GM12878 (cell line): ENCODE measurements around the gene NGB. TPM values are rescaled to one million over a fixed set of nuclear protein-coding genes. Genes with fewer than 3 reads are reported as not detected.

Experiments
- FOS ChIP-seq: IDR thresholded peaks from 3 replicates; pipeline ENCODE4 v1.6.1; 2011; ENCODE audit warnings: borderline replicate concordance; ENCODE audit not compliant: insufficient read length; ENCODE audit errors: extremely low read depth
- JUNB ChIP-seq: IDR thresholded peaks from 2 replicates; pipeline ENCODE4 v1.6.1; 2016; ENCODE audit warnings: antibody characterized with exemption, mild to moderate bottlenecking
- KAT2A ChIP-seq: conservative IDR thresholded peaks from 2 replicates; pipeline ENCODE4 v1.6.1; 2011; ENCODE audit warnings: low read depth, low read length; ENCODE audit not compliant: control insufficient read depth
- MYB ChIP-seq: fragments of 150-350 bp; IDR thresholded peaks from 2 replicates; pipeline ENCODE4 v1.6.1; 2014; ENCODE audit warnings: mild to moderate bottlenecking, low read depth, low read length, borderline replicate concordance
- NFYA ChIP-seq: IDR thresholded peaks from 2 replicates; pipeline ENCODE4 v1.6.1; 2011; ENCODE audit warnings: low read depth, mild to moderate bottlenecking, low read length, improper control_type of control experiment, borderline replicate concordance
- PAX5 ChIP-seq: IDR thresholded peaks from 2 replicates; pipeline ENCODE4 v1.6.1; 2011; ENCODE audit warnings: low read depth, low read length, borderline replicate concordance
- POLR2AphosphoS5 ChIP-seq: IDR thresholded peaks from 2 replicates; pipeline ENCODE4 v1.6.1; 2011; ENCODE audit warnings: mild to moderate bottlenecking, low read length, inconsistent platforms
- ZBTB4 ChIP-seq: fragments of 450-650 bp; formaldehyde crosslinking; IDR thresholded peaks from 2 replicates; pipeline ENCODE4 v1.4.0; 2022; ENCODE audit warnings: mild to moderate bottlenecking, moderate library complexity
- ZNF217 ChIP-seq: fragments of 450-650 bp; IDR thresholded peaks from 2 replicates; pipeline ENCODE4 v1.6.1; 2017; ENCODE audit warnings: antibody characterized with exemption, mild to moderate bottlenecking
- polyA plus RNA-seq, 11 experiments: library from polyadenylated mRNA; depleted of rRNA in 4 of 11; unstranded in 6 of 11; stranded (reverse) in 5 of 11; fragments of >200 nt; fragmentation: Nextera tagmentation in 4 of 11; fragmentation: Illumina TruSeq in 1 of 11; extraction: Ambion mirVana in 4 of 11; extraction: Trizol in 1 of 11; gene quantifications; 1 replicate in 1 of 11; 2 replicates in 10 of 11; pipeline versions ENCODE4 v1.2.1 to v1.2.3, GENCODE V29; 2011 to 2016; ENCODE audit warnings: inconsistent platforms in 2 of 11, missing spikeins in 2 of 11, low read depth in 1 of 11
- total RNA-seq, 4 experiments: library from RNA; depleted of rRNA in 3 of 4; stranded (reverse); fragments of >200 nt in 3 of 4; fragmentation: Illumina TruSeq in 1 of 4; extraction: Trizol in 1 of 4; gene quantifications; 2 replicates each; pipeline versions ENCODE4 v1.2.1 to v1.2.3, GENCODE V29; 2013 to 2021
- TF ChIP-seq, protein P1 (sequence below): fragments of 450-650 bp; IDR thresholded peaks from 2 replicates; pipeline ENCODE4 v1.6.1; 2017; ENCODE audit warnings: mild to moderate bottlenecking, moderate library complexity
- TF ChIP-seq, protein P2 (sequence below): fragments of 450-650 bp; IDR thresholded peaks from 2 replicates; pipeline ENCODE4 v1.6.1; 2017; ENCODE audit warnings: mild to moderate bottlenecking, moderate library complexity
- TF ChIP-seq, protein P3 (sequence below), 3 experiments: IDR thresholded peaks in 2 of 3; conservative IDR thresholded peaks in 1 of 3; 2 replicates each; pipeline ENCODE4 v1.5.1; 2011; ENCODE audit warnings: low read depth in 3 of 3, low read length in 3 of 3, mild to moderate bottlenecking in 3 of 3, control low read depth in 2 of 3, moderate library complexity in 2 of 3, inconsistent platforms in 1 of 3, mixed read lengths in 1 of 3; ENCODE audit not compliant: control insufficient read depth in 2 of 3, insufficient read depth in 1 of 3; ENCODE audit errors: extremely low read depth in 1 of 3
- TF ChIP-seq, protein P4 (sequence below): fragments of 150-350 bp; IDR thresholded peaks from 2 replicates; pipeline ENCODE4 v1.6.1; 2014; ENCODE audit warnings: mild to moderate bottlenecking, low read depth, low read length

Gene NGB
- total and polyA plus RNA-seq, 10 of the 15 experiments (the other 5 are each of a cell fraction or from before 2014, with no cell fraction given): 0.19 TPM; not detected in 9

DNA sequence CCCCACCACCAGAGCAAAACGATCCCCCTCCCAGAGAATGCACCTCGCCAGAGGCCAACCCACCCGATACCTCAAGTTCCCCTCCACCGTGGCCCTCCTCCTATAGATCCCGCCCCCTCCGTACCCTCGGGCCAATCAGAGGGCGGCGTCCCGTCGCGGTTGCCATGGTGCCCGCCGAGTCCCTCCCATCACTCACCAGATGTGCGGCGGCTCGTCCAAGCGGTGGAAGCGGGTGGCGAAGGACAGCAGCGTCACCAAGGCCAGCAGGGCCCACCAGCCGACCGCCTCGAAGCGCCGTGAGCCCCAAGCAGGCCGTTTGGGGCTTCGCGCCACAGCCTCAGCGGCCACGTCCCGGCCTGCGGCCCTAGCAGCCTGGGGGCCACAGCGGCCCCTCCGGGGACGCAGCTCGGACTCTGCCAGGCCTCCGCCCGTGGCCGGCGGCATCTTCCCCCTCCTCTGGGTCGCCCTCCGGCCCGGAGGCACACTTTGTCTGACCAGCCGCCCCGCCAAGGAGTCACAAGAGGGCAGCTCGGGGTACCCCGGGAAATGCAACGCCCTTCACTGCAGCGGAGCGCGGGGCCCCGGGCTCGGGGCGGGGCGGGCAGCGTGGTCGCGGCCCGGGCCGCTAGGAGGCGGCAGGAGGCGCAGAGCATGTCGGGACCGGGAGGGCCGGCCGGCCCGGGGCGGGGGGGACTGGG is 49.4 kb upstream of the NGB start, which contains the start of gene POMT2 (continued):
- TF ChIP-seq, protein P1, sequence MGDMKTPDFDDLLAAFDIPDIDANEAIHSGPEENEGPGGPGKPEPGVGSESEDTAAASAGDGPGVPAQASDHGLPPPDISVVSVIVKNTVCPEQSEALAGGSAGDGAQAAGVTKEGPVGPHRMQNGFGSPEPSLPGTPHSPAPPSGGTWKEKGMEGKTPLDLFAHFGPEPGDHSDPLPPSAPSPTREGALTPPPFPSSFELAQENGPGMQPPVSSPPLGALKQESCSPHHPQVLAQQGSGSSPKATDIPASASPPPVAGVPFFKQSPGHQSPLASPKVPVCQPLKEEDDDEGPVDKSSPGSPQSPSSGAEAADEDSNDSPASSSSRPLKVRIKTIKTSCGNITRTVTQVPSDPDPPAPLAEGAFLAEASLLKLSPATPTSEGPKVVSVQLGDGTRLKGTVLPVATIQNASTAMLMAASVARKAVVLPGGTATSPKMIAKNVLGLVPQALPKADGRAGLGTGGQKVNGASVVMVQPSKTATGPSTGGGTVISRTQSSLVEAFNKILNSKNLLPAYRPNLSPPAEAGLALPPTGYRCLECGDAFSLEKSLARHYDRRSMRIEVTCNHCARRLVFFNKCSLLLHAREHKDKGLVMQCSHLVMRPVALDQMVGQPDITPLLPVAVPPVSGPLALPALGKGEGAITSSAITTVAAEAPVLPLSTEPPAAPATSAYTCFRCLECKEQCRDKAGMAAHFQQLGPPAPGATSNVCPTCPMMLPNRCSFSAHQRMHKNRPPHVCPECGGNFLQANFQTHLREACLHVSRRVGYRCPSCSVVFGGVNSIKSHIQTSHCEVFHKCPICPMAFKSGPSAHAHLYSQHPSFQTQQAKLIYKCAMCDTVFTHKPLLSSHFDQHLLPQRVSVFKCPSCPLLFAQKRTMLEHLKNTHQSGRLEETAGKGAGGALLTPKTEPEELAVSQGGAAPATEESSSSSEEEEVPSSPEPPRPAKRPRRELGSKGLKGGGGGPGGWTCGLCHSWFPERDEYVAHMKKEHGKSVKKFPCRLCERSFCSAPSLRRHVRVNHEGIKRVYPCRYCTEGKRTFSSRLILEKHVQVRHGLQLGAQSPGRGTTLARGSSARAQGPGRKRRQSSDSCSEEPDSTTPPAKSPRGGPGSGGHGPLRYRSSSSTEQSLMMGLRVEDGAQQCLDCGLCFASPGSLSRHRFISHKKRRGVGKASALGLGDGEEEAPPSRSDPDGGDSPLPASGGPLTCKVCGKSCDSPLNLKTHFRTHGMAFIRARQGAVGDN: peak; percentile 55; the same call in 1 of the 2 replicates
- no peak for TF ChIP-seq ZBTB4 (CRISPR knock-in tag)
- TF ChIP-seq, protein P2, sequence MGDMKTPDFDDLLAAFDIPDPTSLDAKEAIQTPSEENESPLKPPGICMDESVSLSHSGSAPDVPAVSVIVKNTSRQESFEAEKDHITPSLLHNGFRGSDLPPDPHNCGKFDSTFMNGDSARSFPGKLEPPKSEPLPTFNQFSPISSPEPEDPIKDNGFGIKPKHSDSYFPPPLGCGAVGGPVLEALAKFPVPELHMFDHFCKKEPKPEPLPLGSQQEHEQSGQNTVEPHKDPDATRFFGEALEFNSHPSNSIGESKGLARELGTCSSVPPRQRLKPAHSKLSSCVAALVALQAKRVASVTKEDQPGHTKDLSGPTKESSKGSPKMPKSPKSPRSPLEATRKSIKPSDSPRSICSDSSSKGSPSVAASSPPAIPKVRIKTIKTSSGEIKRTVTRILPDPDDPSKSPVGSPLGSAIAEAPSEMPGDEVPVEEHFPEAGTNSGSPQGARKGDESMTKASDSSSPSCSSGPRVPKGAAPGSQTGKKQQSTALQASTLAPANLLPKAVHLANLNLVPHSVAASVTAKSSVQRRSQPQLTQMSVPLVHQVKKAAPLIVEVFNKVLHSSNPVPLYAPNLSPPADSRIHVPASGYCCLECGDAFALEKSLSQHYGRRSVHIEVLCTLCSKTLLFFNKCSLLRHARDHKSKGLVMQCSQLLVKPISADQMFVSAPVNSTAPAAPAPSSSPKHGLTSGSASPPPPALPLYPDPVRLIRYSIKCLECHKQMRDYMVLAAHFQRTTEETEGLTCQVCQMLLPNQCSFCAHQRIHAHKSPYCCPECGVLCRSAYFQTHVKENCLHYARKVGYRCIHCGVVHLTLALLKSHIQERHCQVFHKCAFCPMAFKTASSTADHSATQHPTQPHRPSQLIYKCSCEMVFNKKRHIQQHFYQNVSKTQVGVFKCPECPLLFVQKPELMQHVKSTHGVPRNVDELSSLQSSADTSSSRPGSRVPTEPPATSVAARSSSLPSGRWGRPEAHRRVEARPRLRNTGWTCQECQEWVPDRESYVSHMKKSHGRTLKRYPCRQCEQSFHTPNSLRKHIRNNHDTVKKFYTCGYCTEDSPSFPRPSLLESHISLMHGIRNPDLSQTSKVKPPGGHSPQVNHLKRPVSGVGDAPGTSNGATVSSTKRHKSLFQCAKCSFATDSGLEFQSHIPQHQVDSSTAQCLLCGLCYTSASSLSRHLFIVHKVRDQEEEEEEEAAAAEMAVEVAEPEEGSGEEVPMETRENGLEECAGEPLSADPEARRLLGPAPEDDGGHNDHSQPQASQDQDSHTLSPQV: no peak
- TF ChIP-seq JUNB: no peak
- no peak for TF ChIP-seq MYB
- TF ChIP-seq ZNF217: no peak
- TF ChIP-seq NFYA: no peak
- TF ChIP-seq, protein P3, sequence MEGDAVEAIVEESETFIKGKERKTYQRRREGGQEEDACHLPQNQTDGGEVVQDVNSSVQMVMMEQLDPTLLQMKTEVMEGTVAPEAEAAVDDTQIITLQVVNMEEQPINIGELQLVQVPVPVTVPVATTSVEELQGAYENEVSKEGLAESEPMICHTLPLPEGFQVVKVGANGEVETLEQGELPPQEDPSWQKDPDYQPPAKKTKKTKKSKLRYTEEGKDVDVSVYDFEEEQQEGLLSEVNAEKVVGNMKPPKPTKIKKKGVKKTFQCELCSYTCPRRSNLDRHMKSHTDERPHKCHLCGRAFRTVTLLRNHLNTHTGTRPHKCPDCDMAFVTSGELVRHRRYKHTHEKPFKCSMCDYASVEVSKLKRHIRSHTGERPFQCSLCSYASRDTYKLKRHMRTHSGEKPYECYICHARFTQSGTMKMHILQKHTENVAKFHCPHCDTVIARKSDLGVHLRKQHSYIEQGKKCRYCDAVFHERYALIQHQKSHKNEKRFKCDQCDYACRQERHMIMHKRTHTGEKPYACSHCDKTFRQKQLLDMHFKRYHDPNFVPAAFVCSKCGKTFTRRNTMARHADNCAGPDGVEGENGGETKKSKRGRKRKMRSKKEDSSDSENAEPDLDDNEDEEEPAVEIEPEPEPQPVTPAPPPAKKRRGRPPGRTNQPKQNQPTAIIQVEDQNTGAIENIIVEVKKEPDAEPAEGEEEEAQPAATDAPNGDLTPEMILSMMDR (IDR thresholded peaks at IDR 0.05 in 2 of 3, conservative IDR thresholded peaks at IDR 0.05 in 1 of 3; ENCODE audit: control insufficient read depth in 2 of 3, extremely low read depth in 1 of 3, insufficient read depth in 1 of 3, low read depth in 3 of 3, low read length in 3 of 3): peak; percentile 14 to 27 (median 26); a peak in 4 of 6 replicates
- peak; percentile 3; the same call in 1 of the 2 replicates for TF ChIP-seq PAX5
- no peak for TF ChIP-seq KAT2A
- no peak for TF ChIP-seq FOS
- no peak for TF ChIP-seq POLR2AphosphoS5
- TF ChIP-seq, protein P4, sequence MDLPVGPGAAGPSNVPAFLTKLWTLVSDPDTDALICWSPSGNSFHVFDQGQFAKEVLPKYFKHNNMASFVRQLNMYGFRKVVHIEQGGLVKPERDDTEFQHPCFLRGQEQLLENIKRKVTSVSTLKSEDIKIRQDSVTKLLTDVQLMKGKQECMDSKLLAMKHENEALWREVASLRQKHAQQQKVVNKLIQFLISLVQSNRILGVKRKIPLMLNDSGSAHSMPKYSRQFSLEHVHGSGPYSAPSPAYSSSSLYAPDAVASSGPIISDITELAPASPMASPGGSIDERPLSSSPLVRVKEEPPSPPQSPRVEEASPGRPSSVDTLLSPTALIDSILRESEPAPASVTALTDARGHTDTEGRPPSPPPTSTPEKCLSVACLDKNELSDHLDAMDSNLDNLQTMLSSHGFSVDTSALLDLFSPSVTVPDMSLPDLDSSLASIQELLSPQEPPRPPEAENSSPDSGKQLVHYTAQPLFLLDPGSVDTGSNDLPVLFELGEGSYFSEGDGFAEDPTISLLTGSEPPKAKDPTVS: no peak
